Heart left ventricle (tissue), 16 donors: ENCODE data around the gene IAH1. TPM values are rescaled to one million over a fixed set of nuclear protein-coding genes. Genes with fewer than 3 reads are reported as not detected.

Source experiments
- ATAC-seq, 4 donors: fragments of 200-7000 bp; cut with Tn5 transposase; one replicate each; pipeline ENCODE4 v1.9.1; 2020 to 2022; ENCODE audit warnings: moderate library complexity in 4 of 4, mild to moderate bottlenecking in 3 of 4, moderate number of reproducible peaks in 1 of 4
- DNase-seq, 5 donors: peaks; one replicate each; pipeline ENCODE4 v3.0.0-alpha.2; 2020
- H3K27ac ChIP-seq, 12 donors: fragments of 200-600 bp; sonication (generic) in 4 of 12; one replicate each; pipeline versions ENCODE4 v1.5.0 to v1.8.0; 2016 to 2022; ENCODE audit warnings: mild to moderate bottlenecking in 2 of 12
- H3K27me3 ChIP-seq, 9 donors: fragments of 200-600 bp; sonication (generic) in 2 of 9; one replicate each; pipeline versions ENCODE4 v1.5.1 to v1.8.0; 2016 to 2022; ENCODE audit warnings: mild to moderate bottlenecking in 3 of 9
- H3K36me3 ChIP-seq, 9 donors: fragments of 200-600 bp; sonication (generic) in 2 of 9; one replicate each; pipeline versions ENCODE4 v1.5.0 to v1.8.0; 2018 to 2022; ENCODE audit warnings: mild to moderate bottlenecking in 2 of 9
- H3K4me1 ChIP-seq, 12 donors: fragments of 200-600 bp; sonication (generic) in 4 of 12; one replicate each; pipeline versions ENCODE4 v1.5.0 to v1.8.0; 2016 to 2022; ENCODE audit warnings: mild to moderate bottlenecking in 3 of 12
- H3K4me3 ChIP-seq, 12 donors: fragments of 200-600 bp; sonication (generic) in 4 of 12; one replicate each; pipeline versions ENCODE4 v1.5.0 to v1.8.0; 2017 to 2022; ENCODE audit warnings: mild to moderate bottlenecking in 9 of 12, moderate library complexity in 4 of 12
- H3K9me3 ChIP-seq, 12 donors: fragments of 200-600 bp; sonication (generic) in 4 of 12; one replicate each; pipeline versions ENCODE4 v1.5.0 to v1.8.0; 2016 to 2022; ENCODE audit warnings: mild to moderate bottlenecking in 1 of 12
- POLR2A ChIP-seq, 2 donors: fragments of 450-650 bp; IDR thresholded peaks; one replicate each; pipeline ENCODE4 v1.6.1; 2017; ENCODE audit warnings: antibody characterized with exemption in 2 of 2, mild to moderate bottlenecking in 2 of 2, moderate library complexity in 2 of 2
- WGBS, 4 donors: extraction: QIAGEN DNeasy Blood & Tissue Kit in 2 of 4; methylation state at CpG; one replicate each; pipeline versions ENCODE4 v1.1.5 to v1.1.7; 2013 to 2018; 5-methylcytosine and 5-hydroxymethylcytosine counted together
- intact Hi-C, 10 donors: fragments of 100-400 bp; cut with DNase I; formaldehyde crosslinking; loops; one replicate each; pipeline versions ENCODE4 v1.11.1 to v1.14.2; 2022
- polyA plus RNA-seq, 2 donors: library from polyadenylated mRNA; stranded (reverse); fragments of 200-250 nt; gene quantifications; one replicate each; pipeline ENCODE4 v1.2.3, GENCODE V29; 2013
- total RNA-seq, 9 donors: library from RNA; depleted of rRNA in 2 of 9; stranded (reverse); fragments of >200 nt in 2 of 9; fragmentation: NEBNext Ultra II Directional in 3 of 9; extraction: Animal tissue kit (Norgen Biotek cat#: 25700) in 3 of 9; gene quantifications; one replicate each; pipeline versions ENCODE4 v1.1.0 to v1.2.4, GENCODE V29; 2016 to 2023
- TF ChIP-seq, protein P1 (sequence below), 12 donors: fragments of 200-600 bp; sonication (generic) in 4 of 12; IDR thresholded peaks; one replicate each; pipeline versions ENCODE4 v1.5.0 to v1.8.0; 2018 to 2022; ENCODE audit warnings: antibody characterized with exemption in 12 of 12, mild to moderate bottlenecking in 5 of 12
- donor health status: ischemic (EF 13 %, LVEDD 7.1; RV severe dilation, severe dysfunction).
- donor health status: healthy with polysubstance abuse.
- donor health status: DM: no; HTN: yes; CAD: no.
- donor health status: DM: no; HTN: no; CAD: no.
- donor health status: ischemic (EF 25% LVEDD 6.9; RV normal size, moderate dysfunction).
- donor health status: ischemic (EF 25% LVEDD 5.7; RV mildly dilated, moderate dysfunction).
- donor health status: healthy.
- donor health status: DM: yes; HTN: yes; CAD: no.
- donor health status: ischemic (EF 35%, LVEDD 5.7; RV mildly dilated, moderate dysfunction).
- donor health status: nonischemic (EF 11% LVEDD 7.7; RV severe dilation, severe dysfunction).
- donor health status: DM: yes; HTN: yes; CAD: no.
- donor health status: PGD.
- donor health status: ischemic (EF 29% LVEDD 5.4; RV normal size, mild dysfunction).
- donor health status: nonischemic (EF 23%, LVEDD 6.1; RV moderate dilation, normal function).

Gene IAH1
- total and polyA plus RNA-seq, 11 donors, result 51.6 to 124 (median 78.0) TPM

DNA sequence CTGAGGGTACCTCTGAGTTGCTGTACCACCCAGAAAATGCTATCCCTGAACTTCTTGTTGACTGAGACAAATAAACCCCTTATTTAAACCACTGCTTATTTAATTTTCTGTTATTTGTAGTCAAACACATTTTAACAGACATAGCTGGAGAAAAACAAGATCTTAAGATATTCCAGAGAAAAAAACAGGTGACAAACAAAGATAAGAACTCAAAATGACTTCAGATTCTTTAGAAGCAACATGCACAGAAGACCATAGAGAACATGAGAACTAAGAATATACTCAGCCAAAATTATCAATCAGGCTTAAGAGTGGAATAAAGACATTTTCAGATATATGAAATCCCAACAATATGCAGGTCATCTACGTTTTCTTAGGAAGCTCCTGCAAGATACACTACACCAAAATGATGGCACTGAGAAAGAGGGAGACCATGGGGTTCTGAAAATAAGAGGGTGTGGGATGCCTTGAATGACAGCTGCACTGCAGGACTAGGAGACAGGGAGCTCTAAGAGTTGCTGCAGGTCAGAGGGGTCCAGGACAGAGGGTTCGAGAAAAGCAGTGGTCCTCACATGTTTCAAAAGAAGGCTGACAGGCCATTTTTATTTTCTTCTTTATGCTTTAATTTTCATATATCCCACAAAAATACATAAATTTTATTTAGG lies 42.9 kb downstream of the IAH1 start:
- DNase-seq (no peak), ATAC-seq (no peak)
- 67 to 94% (median 93%) methylated on average over 2 of the region's 2 CpGs for WGBS, 4 donors
- Histone ChIP-seq H3K27me3 (no peaks in the 10 kb centered on the region), H3K36me3 (peaks cover 0 to 96% (median 89%) of the 10 kb centered on the region in 9 donors), H3K27ac (no peak overlapping the region), H3K9me3 (no peaks in the 10 kb centered on the region), H3K4me1 (no peaks in the 10 kb centered on the region), H3K4me3 (no peak overlapping the region)
- intact Hi-C loops, result no loop called here
- TF ChIP-seq, protein P1, sequence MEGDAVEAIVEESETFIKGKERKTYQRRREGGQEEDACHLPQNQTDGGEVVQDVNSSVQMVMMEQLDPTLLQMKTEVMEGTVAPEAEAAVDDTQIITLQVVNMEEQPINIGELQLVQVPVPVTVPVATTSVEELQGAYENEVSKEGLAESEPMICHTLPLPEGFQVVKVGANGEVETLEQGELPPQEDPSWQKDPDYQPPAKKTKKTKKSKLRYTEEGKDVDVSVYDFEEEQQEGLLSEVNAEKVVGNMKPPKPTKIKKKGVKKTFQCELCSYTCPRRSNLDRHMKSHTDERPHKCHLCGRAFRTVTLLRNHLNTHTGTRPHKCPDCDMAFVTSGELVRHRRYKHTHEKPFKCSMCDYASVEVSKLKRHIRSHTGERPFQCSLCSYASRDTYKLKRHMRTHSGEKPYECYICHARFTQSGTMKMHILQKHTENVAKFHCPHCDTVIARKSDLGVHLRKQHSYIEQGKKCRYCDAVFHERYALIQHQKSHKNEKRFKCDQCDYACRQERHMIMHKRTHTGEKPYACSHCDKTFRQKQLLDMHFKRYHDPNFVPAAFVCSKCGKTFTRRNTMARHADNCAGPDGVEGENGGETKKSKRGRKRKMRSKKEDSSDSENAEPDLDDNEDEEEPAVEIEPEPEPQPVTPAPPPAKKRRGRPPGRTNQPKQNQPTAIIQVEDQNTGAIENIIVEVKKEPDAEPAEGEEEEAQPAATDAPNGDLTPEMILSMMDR (IDR thresholded peaks at IDR 0.05), result no peak
- TF ChIP-seq POLR2A (IDR thresholded peaks at IDR 0.05), result no peak

DNA sequence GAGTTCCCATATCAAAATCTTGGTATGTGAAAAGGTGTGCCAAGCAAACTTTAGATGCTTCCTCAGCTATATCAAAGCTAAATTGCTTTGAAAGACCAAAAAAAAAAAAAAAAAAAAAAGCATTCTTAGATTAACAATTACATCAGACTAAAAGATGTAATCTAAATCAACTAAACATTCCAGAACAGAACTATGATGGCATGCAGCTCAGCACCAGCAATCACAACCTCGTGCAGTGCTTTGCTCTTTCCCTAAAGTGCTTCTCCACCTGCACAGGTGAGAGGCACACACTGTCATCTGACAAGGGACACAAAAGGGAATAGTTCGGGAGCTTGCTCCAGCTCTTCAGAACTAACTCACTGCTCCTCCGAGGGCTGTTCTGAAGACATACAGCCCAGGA lies 43.8 kb downstream of the IAH1 start:
- DNase-seq, result no peak
- no peak for TF ChIP-seq POLR2A (IDR thresholded peaks at IDR 0.05)
- TF ChIP-seq, protein P1 (IDR thresholded peaks at IDR 0.05), result no peak
- no peak for ATAC-seq
- intact Hi-C loops, result no loop called here
- Histone ChIP-seq H3K4me3 (no peak overlapping the region), H3K36me3 (peaks cover 0 to 96% (median 89%) of the 10 kb centered on the region in 9 donors), H3K4me1 (no peaks in the 10 kb centered on the region), H3K9me3 (no peaks in the 10 kb centered on the region), H3K27ac (no peak overlapping the region), H3K27me3 (no peaks in the 10 kb centered on the region)
- 77 to 86% (median 83%) methylated on average over 3 of the region's 3 CpGs for WGBS, 4 donors

DNA sequence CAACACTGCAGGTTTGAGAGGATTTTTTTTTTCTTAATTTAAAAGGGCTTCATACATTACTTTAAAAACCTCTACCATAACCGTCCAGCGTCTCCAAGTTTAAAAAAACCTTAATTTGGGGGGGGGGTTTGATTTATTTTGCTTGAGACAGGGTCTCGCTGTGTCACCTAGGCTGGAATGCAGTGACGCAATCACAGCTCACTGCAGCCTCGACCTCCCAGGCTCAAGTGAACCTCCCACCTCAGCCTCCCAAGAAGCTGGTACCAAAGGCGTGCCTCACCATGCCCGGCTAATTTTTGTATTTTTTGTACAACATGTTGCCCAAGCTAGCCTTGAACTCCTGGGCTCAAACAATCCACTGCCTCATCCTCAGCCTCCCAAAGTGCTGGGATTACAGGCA lies 44.4 kb downstream of the IAH1 start:
- Histone ChIP-seq H3K4me1 (no peaks in the 10 kb centered on the region), H3K9me3 (no peaks in the 10 kb centered on the region), H3K27me3 (no peaks in the 10 kb centered on the region), H3K4me3 (no peak overlapping the region), H3K36me3 (peaks cover 0 to 96% (median 89%) of the 10 kb centered on the region in 9 donors), H3K27ac (no peak overlapping the region)
- intact Hi-C loops, result no loop called here
- WGBS, 4 donors, result 96 to 97% (median 96%) methylated on average over 7 of the region's 7 CpGs
- TF ChIP-seq POLR2A (IDR thresholded peaks at IDR 0.05), result no peak
- TF ChIP-seq, protein P1 (IDR thresholded peaks at IDR 0.05), result no peak
- no peak for DNase-seq
- ATAC-seq, result no peak

DNA sequence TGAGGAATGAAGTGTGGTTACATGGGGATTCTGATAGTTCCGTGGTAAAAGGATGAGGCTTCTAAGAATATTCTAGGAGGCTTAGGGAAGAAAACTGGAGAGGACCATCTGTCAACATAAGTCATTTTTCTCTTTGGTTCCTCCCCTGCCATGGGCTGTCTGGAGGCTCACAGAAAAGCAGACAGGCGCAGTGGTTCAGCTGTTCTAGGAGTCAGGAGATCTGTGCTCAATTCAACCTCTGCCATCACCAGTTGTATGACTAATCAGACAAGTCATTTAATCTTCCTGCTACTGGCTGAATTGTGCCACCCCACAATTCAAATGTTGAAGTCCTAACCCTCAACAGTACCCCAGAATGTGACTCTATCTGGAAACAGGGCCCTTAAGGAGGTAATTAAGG lies 44.9 kb downstream of the IAH1 start:
- Histone ChIP-seq H3K27ac (no peak overlapping the region), H3K27me3 (no peaks in the 10 kb centered on the region), H3K4me3 (no peak overlapping the region), H3K9me3 (no peaks in the 10 kb centered on the region), H3K4me1 (no peaks in the 10 kb centered on the region), H3K36me3 (peaks cover 0 to 99% (median 92%) of the 10 kb centered on the region in 9 donors)
- intact Hi-C loops, result no loop called here
- TF ChIP-seq POLR2A (IDR thresholded peaks at IDR 0.05), result no peak
- TF ChIP-seq, protein P1 (IDR thresholded peaks at IDR 0.05), result no peak
- WGBS, 4 donors, result 96 to 100% (median 98%) methylated on average over 2 of the region's 2 CpGs
- no peak for ATAC-seq
- no peak for DNase-seq
